BJ (cell line): ENCODE results near the gene SIRT2. TPM values are rescaled to one million over a fixed set of nuclear protein-coding genes. Genes with fewer than 3 reads are reported as not detected.

Experiments used
- CTCF ChIA-PET: fragments of 350-600 bp; formaldehyde crosslinking; extraction: SDS; loops from one replicate; lab custom pipeline; 2021; ENCODE audit warnings: antibody characterized with exemption, inconsistent platforms; lab: Yijun Ruan, JAX
- POLR2A ChIA-PET: fragments of 300-600 bp; sonication (Branson Sonifier 250); formaldehyde crosslinking; extraction: SDS; loops from one replicate; lab custom pipeline; 2021; ENCODE audit warnings: antibody characterized with exemption; lab: Charles Lee
- DNase-seq: peaks from one replicate; pipeline ENCODE4 v3.0.0-alpha.2; 2011; ENCODE audit warnings: low read depth
- H3K27me3 ChIP-seq: 2 replicates; pipeline ENCODE4 v1.6.0; 2011; ENCODE audit warnings: low read length; ENCODE audit not compliant: control insufficient read depth, insufficient read depth
- H3K36me3 ChIP-seq: 2 replicates; pipeline ENCODE4 v1.5.1; 2011; ENCODE audit warnings: low read length; ENCODE audit not compliant: control insufficient read depth, insufficient read depth
- H3K4me3 ChIP-seq: 2 replicates; pipeline ENCODE4 v1.5.1; 2011; ENCODE audit warnings: low read depth, mild to moderate bottlenecking, control low read depth, low read length
- CTCF ChIP-seq: IDR thresholded peaks from 2 replicates; pipeline ENCODE4 v1.5.1; 2011; ENCODE audit warnings: low read depth, mild to moderate bottlenecking, control low read depth, inconsistent platforms, low read length, moderate library complexity; ENCODE audit not compliant: insufficient read depth
- polyA plus RNA-seq: library from polyadenylated mRNA; depleted of rRNA; stranded (reverse); fragments of >200 nt; gene quantifications from 2 replicates; pipeline ENCODE4 v1.2.3, GENCODE V29; 2011

Gene SIRT2
- polyA plus RNA-seq, 1 experiment = 71.8 TPM

GRCh38 chr19:38849860-38850435 lies 49.5 kb downstream of the SIRT2 start, which contains the start of gene HNRNPL:
HNRNPL (minus strand) TSS chr19:38849986; CDS start chr19:38849966, 20 bp downstream.
- POLR2A ChIA-PET = interaction anchor here (0.6 to 1.0 kb wide), 3 partner anchors 18 to 851 kb away, joined by 3 to 8 read pairs (median 4); partner anchors contain the start of genes ECH1 and EIF3K
- Histone ChIP-seq H3K36me3 (peaks cover 17% of the 10 kb centered on the region), H3K4me3 (peak within 1 kb of the TSS; percentile 90), H3K27me3 (no peaks in the 10 kb centered on the region)
- DNase-seq = no peak
- TF ChIP-seq CTCF = peak; percentile 69
- CTCF ChIA-PET = interaction anchor here (0.7 to 1.7 kb wide), 4 partner anchors 12 to 447 kb away, joined by 3 read pairs; partner anchors contain the start of gene FAM98C

GRCh38 chr19:38849147-38849859 lies 50.1 kb downstream of the SIRT2 start:
- H3K27me3 ChIP-seq = no peaks in the 10 kb centered on the region
- peaks cover 20% of the 10 kb centered on the region for H3K36me3 ChIP-seq
- TF ChIP-seq CTCF = no peak
- CTCF ChIA-PET = interaction anchor here (0.7 to 1.7 kb wide), 6 partner anchors 12 to 446 kb away, joined by 3 read pairs; partner anchors contain the start of gene FAM98C
- peak overlapping the region; percentile 56 for H3K4me3 ChIP-seq
- POLR2A ChIA-PET = interaction anchor here (0.6 to 1.0 kb wide), 6 partner anchors 10 to 850 kb away, joined by 3 to 8 read pairs (median 3); partner anchors contain the start of genes ECH1 and EIF3K
- peak; percentile 67 for DNase-seq

GRCh38 chr19:38848299-38849146 lies 50.9 kb downstream of the SIRT2 start:
- ChIA-PET CTCF (interaction anchor here (0.7 to 1.7 kb wide), 5 partner anchors 11 to 39 kb away, joined by 3 to 6 read pairs (median 3); no protein-coding TSS in a partner anchor), POLR2A (interaction anchor here (0.7 to 1.0 kb wide), 4 partner anchors 9 to 84 kb away, joined by 3 to 8 read pairs (median 3); partner anchors contain the start of gene ECH1)
- H3K27me3 ChIP-seq = no peaks in the 10 kb centered on the region
- H3K4me3 ChIP-seq = peak overlapping the region; percentile 56
- DNase-seq = no peak
- peaks cover 27% of the 10 kb centered on the region for H3K36me3 ChIP-seq
- TF ChIP-seq CTCF = no peak

GRCh38 chr19:38846097-38846496 lies 53.3 kb downstream of the SIRT2 start:
- Histone ChIP-seq H3K36me3 (peaks cover 47% of the 10 kb centered on the region), H3K27me3 (no peaks in the 10 kb centered on the region), H3K4me3 (no peak overlapping the region)
- TF ChIP-seq CTCF = no peak
- ChIA-PET POLR2A (no interaction called here), CTCF (no interaction called here)
- no peak for DNase-seq
